SU-DHL-6 (cell line): ENCODE results near the gene MTX1.

Experiments used
- EZH2phosphoT487 ChIP-seq: fragments of 200-600 bp; sonication (generic), shearing (Covaris generic); conservative IDR thresholded peaks from 2 replicates; pipeline ENCODE4 v1.6.1; 2018; ENCODE audit warnings: mild to moderate bottlenecking, antibody characterized with exemption, low read length, moderate library complexity, mixed read lengths
- TF ChIP-seq, protein P1 (sequence below): fragments of 200-600 bp; sonication (generic); IDR thresholded peaks from one replicate; pipeline ENCODE4 v1.5.1; 2017; ENCODE audit warnings: antibody characterized with exemption, mild to moderate bottlenecking, low read length, moderate library complexity; ENCODE audit not compliant: insufficient read depth, poor library complexity, severe bottlenecking

DNA sequence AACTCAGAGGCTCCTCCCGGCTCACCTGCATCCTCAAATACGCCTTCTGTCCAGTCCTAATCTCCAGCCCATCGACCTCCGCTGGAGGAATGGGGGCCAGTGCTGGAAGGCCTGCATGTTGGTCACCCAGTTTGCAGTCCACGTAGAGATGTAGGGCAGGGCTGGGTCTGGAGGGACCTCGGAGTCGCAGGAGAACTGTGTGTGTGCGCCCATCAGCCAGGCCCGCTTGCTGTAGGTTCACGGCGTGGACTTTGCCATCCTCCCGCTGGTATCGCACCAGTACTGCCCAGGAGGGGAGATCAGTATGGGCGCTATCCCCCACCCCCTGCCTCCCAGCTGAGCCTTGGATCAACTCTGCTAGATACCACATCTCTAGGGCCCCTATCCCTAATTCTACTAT lies 3.5 kb upstream of the MTX1 start:
- TF ChIP-seq, protein P1, sequence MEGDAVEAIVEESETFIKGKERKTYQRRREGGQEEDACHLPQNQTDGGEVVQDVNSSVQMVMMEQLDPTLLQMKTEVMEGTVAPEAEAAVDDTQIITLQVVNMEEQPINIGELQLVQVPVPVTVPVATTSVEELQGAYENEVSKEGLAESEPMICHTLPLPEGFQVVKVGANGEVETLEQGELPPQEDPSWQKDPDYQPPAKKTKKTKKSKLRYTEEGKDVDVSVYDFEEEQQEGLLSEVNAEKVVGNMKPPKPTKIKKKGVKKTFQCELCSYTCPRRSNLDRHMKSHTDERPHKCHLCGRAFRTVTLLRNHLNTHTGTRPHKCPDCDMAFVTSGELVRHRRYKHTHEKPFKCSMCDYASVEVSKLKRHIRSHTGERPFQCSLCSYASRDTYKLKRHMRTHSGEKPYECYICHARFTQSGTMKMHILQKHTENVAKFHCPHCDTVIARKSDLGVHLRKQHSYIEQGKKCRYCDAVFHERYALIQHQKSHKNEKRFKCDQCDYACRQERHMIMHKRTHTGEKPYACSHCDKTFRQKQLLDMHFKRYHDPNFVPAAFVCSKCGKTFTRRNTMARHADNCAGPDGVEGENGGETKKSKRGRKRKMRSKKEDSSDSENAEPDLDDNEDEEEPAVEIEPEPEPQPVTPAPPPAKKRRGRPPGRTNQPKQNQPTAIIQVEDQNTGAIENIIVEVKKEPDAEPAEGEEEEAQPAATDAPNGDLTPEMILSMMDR, result no peak
- TF ChIP-seq EZH2phosphoT487, result no peak
